IPS DF 4.7 (cell line): ENCODE data around the gene CHST9.
"Not testable (repeated sequence)": the region's sequence is repeated elsewhere in the genome, so short reads cannot be mapped to it uniquely, and the experiment has no call there.

Experiments used
- DNase-seq: peaks from one replicate; pipeline ENCODE4 v3.0.0-alpha.2; 2013; ENCODE audit warnings: low spot score; ENCODE audit errors: extremely low read depth

The CHST9 gene

DNA sequence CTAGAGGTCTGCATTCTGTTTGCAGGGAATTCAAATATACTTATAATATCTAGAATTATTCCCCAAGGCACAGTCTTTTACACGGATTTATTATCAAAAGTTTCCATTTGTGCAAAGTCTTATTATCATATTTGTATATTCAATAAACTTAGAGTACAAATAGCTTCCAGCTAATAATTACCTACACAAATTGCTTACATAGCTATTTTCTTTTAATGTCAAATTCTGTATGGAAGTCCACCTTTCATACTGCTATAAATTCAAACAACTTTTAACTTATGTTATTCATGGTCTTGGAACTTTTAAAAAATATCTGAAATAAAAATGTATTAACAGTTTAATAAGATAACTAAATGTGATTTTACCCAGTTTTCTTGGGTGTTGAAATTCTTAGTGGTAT, 13.1 kb downstream of the CHST9 start:
- DNase-seq, result no peak

DNA sequence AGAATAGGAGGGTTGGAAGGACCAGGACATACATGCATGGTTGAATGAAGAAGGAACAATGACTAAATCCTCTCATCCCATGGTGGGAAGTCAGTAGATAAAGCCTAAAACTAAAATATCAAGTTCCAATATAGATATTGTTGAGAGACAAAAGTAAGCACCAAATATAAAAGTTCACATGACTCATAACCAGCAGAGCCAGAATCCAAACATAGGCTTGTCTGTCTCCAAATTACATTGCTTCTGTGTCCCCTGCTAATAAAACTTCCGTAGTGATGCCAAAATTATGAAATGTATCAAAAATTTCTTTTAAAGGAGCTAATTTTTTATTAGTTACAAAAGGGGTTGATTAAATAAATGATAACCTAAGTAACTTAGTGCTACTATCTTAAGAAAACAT, 19.7 kb downstream of the CHST9 start:
- DNase-seq, result no peak

DNA sequence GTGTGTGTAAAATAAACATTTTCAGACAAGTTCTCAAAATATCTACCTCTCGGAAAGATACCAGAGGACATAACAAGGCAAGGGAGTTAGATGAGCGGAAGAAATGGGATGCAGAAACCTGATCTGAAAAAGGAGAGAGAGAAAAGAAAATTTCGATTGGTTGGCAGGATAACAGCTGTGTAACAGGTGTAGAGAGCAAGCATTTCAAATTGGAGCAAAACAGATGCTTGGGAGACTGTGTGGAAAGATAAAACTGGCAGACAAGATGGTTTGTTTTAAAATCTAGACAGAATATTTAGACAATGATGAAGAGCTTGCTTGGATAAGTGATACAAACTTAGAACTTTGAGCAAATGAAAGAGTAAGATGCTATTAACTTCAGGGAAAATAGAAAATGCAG, 20.2 kb downstream of the CHST9 start:
- DNase-seq, result no peak

DNA sequence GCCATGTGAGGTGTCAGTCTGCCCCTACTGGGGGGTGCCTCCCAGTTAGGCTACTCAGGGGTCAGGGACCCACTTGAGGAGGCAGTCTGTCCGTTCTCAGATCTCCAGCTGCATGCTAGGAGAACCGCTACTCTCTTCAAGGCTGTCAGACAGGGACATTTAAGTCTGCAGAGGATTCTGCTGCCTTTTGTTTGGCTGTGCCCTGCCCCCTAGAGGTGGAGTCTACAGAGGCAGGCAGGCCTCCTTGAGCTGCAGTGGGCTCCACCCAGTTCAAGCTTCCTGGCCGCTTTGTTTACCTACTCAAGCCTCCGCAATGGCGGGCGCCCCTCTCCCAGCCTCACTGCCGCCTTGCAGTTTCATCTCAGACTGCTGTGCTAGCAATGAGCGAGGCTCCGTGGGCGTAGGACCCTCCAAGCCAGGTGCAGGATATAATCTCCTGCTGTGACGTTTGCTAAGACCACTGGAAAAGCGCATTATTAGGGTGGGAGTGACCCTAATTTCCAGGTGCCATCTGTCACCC, 21.9 kb downstream of the CHST9 start:
- DNase-seq, result not testable (repeated sequence)

DNA sequence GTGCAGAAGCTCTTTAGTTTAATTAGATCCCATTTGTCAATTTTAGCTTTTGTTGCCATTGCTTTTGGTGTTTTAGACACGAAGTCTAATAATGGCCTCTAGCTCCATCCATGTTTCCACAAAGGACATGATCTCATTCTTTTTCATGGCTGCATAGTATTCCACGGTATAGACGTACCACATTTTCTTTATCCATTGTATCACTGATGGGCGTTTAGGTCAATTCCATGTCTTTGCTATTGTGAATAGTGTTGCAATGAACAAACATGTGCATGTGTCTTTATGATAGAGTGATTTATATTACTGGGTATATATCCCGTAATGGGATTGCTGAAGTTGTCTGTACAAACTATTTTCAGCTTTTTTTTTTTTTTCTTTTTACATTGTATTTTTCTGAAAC, 35.9 kb downstream of the CHST9 start:
- DNase-seq, result not testable (repeated sequence)

DNA sequence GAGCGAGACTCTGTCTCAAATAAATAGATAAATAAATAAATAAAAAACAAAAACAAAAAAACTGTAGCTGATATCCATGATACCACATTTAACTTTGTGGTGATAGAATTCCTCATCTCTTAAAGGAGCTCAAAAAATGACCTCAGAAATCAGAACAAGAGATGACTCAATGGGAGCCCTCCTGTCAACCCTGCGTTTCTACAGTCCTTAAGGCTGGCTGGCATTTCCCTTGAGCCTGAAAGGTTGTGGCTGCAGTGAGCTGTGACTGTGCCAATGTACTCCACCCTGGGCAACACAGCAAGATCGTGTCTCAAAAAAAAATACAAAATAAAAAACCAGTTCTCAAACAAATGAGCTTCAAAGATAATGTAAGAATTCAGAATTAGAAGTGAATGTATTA, 40.4 kb downstream of the CHST9 start:
- DNase-seq, result no peak

DNA sequence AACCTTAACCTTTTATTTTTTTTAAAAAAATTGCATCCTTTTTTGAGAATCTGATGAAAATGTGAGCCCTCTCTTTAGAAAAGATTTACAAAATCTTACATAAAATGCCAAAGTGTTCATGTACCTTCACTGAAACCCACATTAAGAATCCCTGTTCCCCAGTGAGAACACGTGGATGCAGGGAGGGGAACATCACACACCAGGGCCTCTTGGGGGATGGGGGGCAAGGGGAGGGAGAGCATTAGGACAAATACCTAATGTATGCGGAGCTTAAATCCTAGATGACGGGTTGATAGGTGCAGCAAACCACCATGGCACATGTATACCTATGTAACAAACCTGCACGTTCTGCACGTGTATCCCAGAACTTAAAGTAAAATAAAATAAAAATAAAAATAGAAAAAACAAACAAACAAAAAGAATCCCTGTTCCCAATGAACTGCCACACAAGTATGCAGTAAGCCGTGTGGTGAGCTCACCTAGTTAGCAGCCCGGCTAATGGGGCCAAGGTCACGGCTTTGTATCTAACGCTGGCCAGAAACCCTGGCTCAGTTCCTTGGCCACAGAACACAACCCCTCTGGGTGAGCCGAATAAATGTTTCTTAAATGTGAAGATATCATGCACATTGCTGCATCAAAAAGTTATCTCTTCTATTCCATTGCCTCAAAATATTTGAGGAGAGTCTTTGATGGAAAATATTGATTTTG, 41.4 kb downstream of the CHST9 start:
- no peak for DNase-seq

DNA sequence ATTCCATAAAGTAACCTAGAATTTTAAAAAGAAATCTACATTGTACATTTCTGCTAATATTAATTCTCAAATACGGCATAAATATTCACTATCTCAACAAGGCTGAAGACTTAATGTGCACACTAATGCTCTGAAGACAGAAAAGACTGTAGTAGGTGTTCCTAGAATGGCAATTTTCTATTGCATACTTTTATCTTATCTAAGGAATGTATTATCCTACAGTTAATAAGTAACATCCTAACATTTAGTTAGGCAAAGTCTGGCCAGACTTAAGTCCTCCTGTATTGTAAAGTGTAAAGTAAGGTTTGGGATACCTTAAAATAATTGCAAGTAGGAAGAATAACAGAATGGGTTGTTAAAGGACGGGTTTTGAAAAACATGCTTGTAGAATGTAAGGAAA, 42.2 kb downstream of the CHST9 start:
- no peak for DNase-seq

DNA sequence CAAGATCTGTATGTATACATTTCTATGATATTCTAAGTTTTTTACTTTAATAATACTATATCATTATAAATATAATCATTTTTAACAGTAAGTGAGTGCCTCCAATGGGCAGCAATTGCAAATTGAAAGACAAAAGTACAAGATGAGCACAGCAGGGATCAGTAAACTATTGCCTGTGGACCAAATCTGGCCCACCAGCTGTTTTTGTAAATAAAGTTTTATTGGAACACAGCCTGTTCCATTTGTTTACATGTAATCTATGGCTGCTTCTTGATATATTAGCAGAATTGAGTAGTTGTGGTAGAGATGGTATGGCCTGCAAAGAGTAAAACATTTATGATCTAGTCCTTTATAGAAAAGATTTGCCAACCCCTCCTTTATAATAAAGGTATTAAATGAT, 43.2 kb downstream of the CHST9 start:
- no peak for DNase-seq

DNA sequence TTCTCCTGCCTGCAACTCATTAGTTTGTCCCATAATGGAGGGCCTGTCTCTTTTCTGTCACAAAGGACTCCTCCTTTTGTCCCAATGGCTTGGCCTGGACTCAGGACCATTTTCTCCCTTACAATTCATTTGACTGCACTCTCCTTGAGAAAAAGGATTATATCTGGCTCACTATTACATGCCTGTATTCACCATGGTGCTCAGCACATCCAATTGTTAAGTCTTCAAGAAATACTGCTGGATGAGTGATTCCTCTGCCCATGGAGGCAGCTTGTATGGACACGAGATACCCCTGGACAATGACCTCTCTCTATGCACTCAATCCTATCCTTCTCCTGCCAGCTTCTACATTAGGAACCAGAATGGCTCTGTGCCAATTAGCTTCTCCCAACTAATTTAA, 47.0 kb downstream of the CHST9 start:
- DNase-seq, result no peak

DNA sequence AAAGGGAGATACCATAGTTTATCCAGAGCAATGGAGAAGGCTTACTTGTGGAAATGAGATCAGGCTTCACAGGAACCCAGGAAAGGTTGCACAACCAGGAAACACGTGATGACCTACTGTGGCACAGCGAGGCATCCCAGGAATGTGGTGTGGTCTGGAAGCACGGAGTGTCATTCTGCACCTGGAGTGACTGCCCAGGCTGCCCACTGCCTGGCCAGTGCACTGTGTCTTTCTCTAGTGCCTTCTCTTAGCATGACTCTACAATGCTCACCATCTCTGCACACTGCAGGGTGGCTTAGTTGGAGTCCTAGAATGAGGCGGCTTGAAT, 48.9 kb downstream of the CHST9 start:
- DNase-seq, result peak; percentile 30

DNA sequence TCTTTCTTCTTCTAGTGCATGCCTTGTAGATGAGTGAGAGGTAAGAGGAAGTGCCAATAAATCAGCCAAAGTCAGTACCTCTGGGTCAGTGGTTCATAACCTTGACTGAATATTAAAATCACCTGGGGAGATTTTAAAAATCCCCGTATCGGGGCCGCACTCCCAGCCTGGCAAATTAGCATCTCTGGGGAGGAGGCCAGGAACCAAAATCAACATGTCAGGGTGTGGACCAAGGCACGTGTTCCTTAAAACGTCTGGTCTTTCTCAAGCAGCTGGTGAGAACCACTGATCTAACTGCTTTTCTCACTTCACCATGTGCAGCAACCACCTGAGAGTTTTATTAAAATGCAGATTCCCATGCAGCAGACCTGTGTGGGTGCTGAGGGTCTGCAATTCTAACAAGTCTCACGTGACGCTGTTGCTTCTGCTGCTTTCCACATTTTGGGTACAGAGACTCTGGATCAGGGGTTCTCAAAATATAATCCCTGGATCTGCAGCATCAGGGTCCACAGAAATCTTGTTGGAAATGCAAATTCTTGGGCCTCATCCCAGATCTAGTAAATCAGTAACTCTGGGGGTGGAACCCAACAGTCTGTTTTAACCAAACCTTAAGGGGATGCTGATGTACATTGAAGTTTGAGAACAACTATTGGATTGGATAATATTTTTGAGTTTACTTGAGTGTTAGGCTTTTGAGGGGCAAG, 49.5 kb downstream of the CHST9 start:
- no peak for DNase-seq

DNA sequence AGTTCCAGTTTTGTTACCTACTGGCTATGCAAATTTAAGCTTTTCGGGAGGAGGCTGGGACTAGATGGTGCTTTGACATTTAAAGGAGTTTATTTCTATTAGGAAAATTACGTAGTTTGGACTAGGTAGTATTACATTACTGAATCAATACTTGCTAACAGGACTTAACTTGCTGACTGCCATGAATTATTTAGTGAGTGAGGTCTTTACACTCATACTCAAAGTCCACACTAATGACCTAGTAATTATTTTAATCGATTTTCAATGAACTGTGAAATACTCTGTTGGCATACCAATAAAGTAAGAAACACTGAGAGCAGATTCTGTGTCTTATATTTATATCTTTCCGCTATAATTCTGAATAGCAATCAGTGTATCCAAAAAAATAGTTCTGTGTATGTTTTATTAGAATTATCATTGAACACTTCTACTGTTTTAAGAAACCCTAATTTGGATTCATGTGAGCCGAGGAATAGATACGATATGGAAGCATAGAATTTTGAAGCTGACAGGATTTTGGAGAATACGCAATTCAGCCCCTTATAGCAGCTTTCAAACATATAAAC, 55.0 kb downstream of the CHST9 start:
- no peak for DNase-seq

DNA sequence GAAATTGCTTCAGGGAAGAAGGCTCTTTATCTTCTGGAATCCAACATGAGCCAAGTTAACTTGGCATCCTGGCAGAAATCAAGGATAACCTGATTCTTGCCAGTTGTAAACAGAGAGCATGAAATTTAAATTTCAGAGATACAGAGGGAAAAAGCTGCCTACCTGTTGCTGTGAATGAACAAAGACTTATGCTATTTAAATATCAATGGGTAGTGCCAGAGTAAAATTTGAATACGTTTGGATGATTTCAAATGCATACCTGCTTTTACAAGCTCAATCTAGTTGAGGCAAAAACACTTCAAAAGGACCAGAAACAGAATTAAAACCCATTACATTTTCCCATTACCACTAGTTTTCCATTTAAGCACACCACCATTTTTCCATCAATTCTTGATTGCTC, 60.9 kb downstream of the CHST9 start:
- no peak for DNase-seq

DNA sequence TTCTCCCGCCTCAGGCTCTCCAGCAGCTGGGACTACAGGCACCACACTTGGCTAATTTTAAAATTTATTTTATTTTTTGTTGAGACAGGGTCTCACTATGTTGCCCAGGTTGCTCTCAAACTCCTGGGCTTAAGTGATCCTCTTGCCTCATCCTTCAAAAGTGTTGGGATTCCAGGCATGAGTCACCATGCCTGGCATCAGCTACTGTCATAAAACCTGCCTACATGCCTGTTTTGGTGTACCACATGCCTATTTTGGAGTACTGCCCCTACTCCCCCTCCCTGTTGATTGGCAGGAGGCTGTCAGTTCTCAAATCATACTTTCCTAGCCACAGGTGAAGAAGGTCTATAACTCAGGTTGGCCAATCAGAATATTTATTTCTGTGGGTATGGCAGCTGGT, 64.0 kb downstream of the CHST9 start:
- no peak for DNase-seq

DNA sequence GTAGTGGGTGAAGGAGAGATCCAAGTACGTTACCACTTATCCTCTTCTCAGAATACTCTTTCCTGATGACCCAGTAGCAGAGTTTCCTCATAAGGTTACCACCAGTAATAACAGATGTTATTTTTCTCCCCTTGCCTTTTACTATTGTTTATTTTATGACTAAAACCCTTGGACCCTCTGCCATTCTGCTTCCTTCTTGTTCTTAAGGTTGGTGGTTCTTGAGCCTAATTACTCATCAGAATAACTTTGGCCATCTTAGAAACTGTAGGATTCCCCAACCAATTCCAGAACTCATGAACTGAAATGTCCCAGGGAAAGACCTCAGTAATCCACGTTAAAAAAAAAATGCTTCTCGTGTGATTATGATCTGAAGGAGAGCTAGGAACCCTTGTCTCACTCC, 64.9 kb downstream of the CHST9 start:
- DNase-seq, result no peak

DNA sequence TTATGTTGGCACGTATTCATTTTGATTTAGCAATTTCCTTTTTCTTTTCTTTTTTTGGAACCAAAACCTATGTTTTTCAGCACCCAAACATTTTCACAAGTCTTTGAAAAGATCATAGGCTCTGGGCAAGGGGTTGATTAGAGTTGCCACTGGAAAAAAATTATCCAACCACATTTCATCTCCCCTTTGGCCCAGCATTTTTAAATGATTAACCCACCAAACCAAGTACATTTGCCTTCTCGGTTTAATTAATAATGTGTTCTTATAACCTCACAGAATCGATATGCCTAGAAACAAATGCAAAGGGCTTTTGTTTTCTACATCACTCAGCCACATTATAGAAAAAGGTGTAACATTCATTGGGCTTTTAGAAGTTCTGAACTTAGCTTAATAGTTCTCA, 66.1 kb downstream of the CHST9 start:
- DNase-seq, result no peak

DNA sequence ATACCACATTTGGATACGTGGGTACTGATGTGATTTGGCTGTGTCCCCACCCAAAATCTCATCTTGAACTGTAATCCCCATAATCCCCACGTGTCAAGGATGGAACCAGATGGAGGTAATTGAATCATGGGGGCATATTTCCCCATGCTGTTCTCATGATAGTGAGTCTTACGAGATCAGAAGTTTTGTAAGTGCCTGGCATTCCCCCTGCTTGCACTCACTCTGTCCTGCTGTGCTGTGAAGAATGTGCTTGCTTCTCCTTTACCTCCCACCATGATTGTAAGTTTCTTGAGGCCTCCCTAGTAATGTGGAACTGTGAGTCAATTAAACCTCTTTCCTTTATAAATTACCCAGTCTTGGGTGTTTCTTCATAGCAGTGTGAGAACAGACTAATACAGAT, 70.3 kb downstream of the CHST9 start:
- DNase-seq, result no peak

DNA sequence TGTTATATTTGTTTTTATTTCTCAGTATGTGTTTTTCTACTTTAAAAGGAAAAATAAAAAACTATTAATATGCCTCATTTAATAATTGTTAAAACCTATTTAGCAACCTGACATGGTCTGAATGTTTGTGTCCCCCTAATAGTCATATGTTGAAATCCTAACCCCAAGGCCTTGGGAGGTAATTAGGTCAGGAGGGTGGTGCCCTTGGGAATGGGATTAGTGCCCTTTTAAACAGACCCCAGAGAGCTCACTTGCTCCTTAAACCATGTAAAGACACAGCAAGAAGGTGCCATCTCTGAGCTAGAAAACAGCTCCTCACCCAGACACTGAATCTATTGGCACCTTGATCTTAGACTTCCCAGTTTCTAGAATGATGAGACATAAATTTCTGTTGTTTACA, 71.8 kb downstream of the CHST9 start:
- no peak for DNase-seq

DNA sequence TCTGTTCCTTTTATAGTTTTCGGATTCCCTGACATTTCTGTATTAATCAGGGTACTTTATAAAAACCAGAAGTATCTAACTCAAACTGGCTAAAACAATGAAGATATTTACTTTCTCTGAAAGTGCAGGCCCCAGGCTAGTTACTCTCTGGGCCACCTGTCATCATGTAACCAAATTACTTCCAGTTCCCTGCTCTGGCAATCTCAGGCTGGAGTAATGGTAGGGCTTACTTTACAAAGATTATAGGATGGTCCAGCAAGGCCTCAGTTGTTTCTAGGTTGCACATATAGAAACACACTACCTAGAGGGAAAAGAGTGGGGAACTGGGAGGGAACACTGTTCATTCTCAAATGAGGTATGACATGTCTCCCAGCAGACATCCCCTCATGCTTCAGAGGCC, 74.8 kb downstream of the CHST9 start:
- no peak for DNase-seq

DNA sequence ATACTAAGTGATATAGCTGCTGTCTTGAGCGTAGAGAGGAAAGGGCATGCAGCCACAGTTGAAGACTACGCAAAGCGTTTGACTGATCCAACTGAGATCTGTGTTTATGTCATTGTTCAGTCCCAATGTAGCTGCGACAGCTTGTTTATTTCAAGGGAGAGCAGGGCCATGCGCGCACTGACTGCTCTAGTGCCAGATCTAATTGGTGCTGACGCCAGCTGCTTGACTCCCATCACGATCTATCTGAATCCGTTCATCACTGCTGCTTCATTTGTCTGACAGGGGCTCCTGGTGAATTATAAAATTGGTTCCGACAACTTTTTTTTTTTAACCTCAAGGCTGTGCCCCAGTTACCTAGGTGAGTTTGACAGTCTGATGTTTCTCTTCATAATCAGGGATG, 75.7 kb downstream of the CHST9 start:
- DNase-seq, result no peak

DNA sequence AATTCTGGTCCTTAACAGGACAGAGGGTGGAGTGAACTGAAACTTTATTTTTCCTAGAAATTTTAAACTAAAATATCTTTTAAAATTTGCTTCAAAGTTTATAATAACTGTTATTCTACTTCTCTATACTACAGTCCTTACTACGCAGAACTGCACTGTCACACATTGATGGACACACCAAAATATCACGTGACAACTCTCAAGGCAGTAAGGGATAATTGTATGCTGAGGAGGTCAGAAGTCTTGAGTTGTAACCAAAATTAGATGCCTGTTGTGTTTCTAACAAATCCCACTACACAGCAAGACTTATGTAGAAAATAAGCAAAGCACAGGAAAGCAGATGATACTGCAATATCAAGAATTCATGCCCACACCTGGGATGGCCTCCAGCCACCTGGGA, 76.3 kb downstream of the CHST9 start:
- no peak for DNase-seq

DNA sequence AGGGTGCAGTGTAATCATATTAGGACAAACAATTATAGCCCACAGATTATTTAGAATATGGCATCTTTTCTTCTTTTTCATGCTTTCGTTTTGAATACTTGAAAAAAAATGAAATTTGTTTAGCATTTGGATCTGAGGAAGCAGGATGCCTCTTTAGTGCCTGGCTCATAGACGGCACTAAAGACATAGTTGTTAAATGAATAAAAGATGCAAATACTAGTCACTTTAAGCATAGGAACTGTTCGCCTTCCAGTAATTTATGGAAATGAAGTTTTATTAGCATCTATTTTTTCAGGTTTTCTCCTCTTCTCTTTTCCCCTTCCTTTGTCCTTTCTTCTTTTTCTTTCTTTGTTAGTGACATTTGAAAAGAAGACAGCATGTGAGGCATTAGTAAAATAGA, 80.4 kb downstream of the CHST9 start:
- DNase-seq, result no peak
